NCI-H2171 treated with DMSO at 0.1 percent for 48 hours (cell line): Measurements from ENCODE around the gene CCDC97.
A peak's percentile ranks its signal among the peaks of the same experiment; 100 is the strongest.
"Not testable (repeated sequence)": the region's sequence is repeated elsewhere in the genome, so short reads cannot be mapped to it uniquely, and the experiment has no call there.

Experiments used
- DNase-seq: peaks from one replicate; lab custom pipeline; 2025; lab: John Stamatoyannopoulos, UW

Gene CCDC97

GRCh38 chr19:41310033-41310831 lies at the start of gene CCDC97:
TSS of gene CCDC97 (plus strand) at chr19:41310172. CDS start at chr19:41310311, 139 bp downstream.
- DNase-seq, result peak; percentile 93

GRCh38 chr19:41261474-41262190 lies 48.3 kb upstream of the CCDC97 start:
- DNase-seq, result no peak

- peak; percentile 86 for DNase-seq
Measured at GRCh38 chr19:41263042-41263849, 46.7 kb upstream of the CCDC97 start.

GRCh38 chr19:41263850-41264580 lies 46.0 kb upstream of the CCDC97 start, which contains the start of gene HNRNPUL1:
TSS of gene HNRNPUL1 (plus strand) at chr19:41264372. CDS start at chr19:41264504, 132 bp downstream.
- DNase-seq, result peak; percentile 100

- DNase-seq, result peak; percentile 40
Measured at GRCh38 chr19:41264581-41265394, 45.2 kb upstream of the CCDC97 start.

- no peak for DNase-seq
Measured at GRCh38 chr19:41265395-41266153, 44.4 kb upstream of the CCDC97 start.

GRCh38 chr19:41269055-41269454 lies 40.9 kb upstream of the CCDC97 start:
- DNase-seq, result no peak

GRCh38 chr19:41269571-41269970 lies 40.4 kb upstream of the CCDC97 start:
- DNase-seq, result no peak

GRCh38 chr19:41273076-41273475 lies 36.9 kb upstream of the CCDC97 start:
- no peak for DNase-seq

GRCh38 chr19:41274802-41275201 lies 35.2 kb upstream of the CCDC97 start:
- no peak for DNase-seq

GRCh38 chr19:41276231-41276630 lies 33.7 kb upstream of the CCDC97 start:
- DNase-seq, result no peak

GRCh38 chr19:41278478-41278877 lies 31.5 kb upstream of the CCDC97 start:
- no peak for DNase-seq

- no peak for DNase-seq
Measured at GRCh38 chr19:41288673-41289530, 21.1 kb upstream of the CCDC97 start.

- not testable (repeated sequence) for DNase-seq
Measured at GRCh38 chr19:41289814-41290213, 20.2 kb upstream of the CCDC97 start.

GRCh38 chr19:41294393-41294792 lies 15.6 kb upstream of the CCDC97 start:
- DNase-seq, result no peak

- DNase-seq, result no peak
Measured at GRCh38 chr19:41295499-41295898, 14.5 kb upstream of the CCDC97 start.

- DNase-seq, result no peak
Measured at GRCh38 chr19:41296433-41296871, 13.5 kb upstream of the CCDC97 start.

- DNase-seq, result no peak
Measured at GRCh38 chr19:41297628-41298347, 12.2 kb upstream of the CCDC97 start.
